PC-3 (cell line): ENCODE measurements around the gene ARHGDIB. TPM values are rescaled to one million over a fixed set of nuclear protein-coding genes. Genes with fewer than 3 reads are reported as not detected.

ENCODE experiments used
- ATAC-seq: fragments of 200-7000 bp; cut with Tn5 transposase; 2 replicates; pipeline ENCODE4 v1.9.1; 2020; ENCODE audit warnings: mild to moderate bottlenecking, moderate library complexity
- BruUV-seq: library from RNA; stranded (reverse); fragments of 400-500 nt; replicated peaks from 2 replicates; lab custom pipeline; 2021; lab: Mats Ljungman, UMichigan
- CTCF ChIA-PET: fragments of 300-600 bp; sonication (Branson Sonifier 250); formaldehyde crosslinking; loops from one replicate; lab custom pipeline; 2022; ENCODE audit warnings: antibody characterized with exemption; lab: Charles Lee
- POLR2A ChIA-PET: fragments of 300-600 bp; sonication (Branson Sonifier 250); formaldehyde crosslinking; loops from one replicate; lab custom pipeline; 2022; ENCODE audit warnings: antibody characterized with exemption; ENCODE audit not compliant: unreplicated experiment; lab: Charles Lee
- DNase-seq: peaks from one replicate; pipeline ENCODE4 v3.0.0-alpha.2; 2015
- H2AFZ ChIP-seq: fragments of 300-600 bp; sonication (generic); 2 replicates; pipeline ENCODE4 v1.6.0; 2016; ENCODE audit warnings: antibody characterized with exemption, low read length
- H3F3A ChIP-seq: fragments of 300-600 bp; sonication (generic); one replicate; pipeline ENCODE4 v1.6.0; 2017; ENCODE audit warnings: antibody characterized with exemption, low read length, control low read depth, mild to moderate bottlenecking; ENCODE audit not compliant: unreplicated experiment
- H3K27ac ChIP-seq: fragments of 300-600 bp; sonication (generic); 2 replicates; pipeline ENCODE4 v1.5.1; 2016; ENCODE audit warnings: mild to moderate bottlenecking, low read length
- H3K27me3 ChIP-seq: fragments of 300-600 bp; sonication (generic); 2 replicates; pipeline ENCODE4 v1.6.1; 2016; ENCODE audit warnings: low read length, mixed read lengths
- H3K36me3 ChIP-seq: fragments of 300-600 bp; sonication (generic); 2 replicates; pipeline ENCODE4 v1.6.1; 2016; ENCODE audit warnings: low read depth, mixed run types, low read length, mixed read lengths
- H3K4me1 ChIP-seq: fragments of 300-600 bp; sonication (generic); 2 replicates; pipeline ENCODE4 v1.5.1; 2016; ENCODE audit warnings: low read length; ENCODE audit not compliant: insufficient read depth
- H3K4me2 ChIP-seq: fragments of 300-600 bp; sonication (generic); 2 replicates; pipeline ENCODE4 v1.6.0; 2016; ENCODE audit warnings: low read length
- H3K4me3 ChIP-seq: fragments of 300-600 bp; sonication (generic); 2 replicates; pipeline ENCODE4 v1.5.1; 2016; ENCODE audit warnings: mild to moderate bottlenecking, low read length, mixed read lengths
- H3K79me2 ChIP-seq: fragments of 300-600 bp; sonication (generic); 2 replicates; pipeline ENCODE4 v1.6.1; 2017; ENCODE audit warnings: low read length, mixed read lengths
- H3K9ac ChIP-seq: fragments of 300-600 bp; sonication (generic); 2 replicates; pipeline ENCODE4 v1.6.0; 2016; ENCODE audit warnings: mild to moderate bottlenecking, low read length
- H3K9me2 ChIP-seq: fragments of 300-600 bp; sonication (generic); replicated peaks from 2 replicates; pipeline ENCODE4 v1.6.1; 2016; ENCODE audit warnings: mixed run types, low read length, mixed read lengths
- H3K9me3 ChIP-seq: fragments of 300-600 bp; sonication (generic); 2 replicates; pipeline ENCODE4 v1.6.1; 2016; ENCODE audit warnings: low read length, mixed read lengths
- H4K20me1 ChIP-seq: fragments of 300-600 bp; sonication (generic); 2 replicates; pipeline ENCODE4 v1.6.1; 2016; ENCODE audit warnings: low read length, mixed read lengths
- CTCF ChIP-seq: fragments of 300-600 bp; sonication (generic); conservative IDR thresholded peaks from 2 replicates; pipeline ENCODE4 v1.5.1; 2017; ENCODE audit warnings: antibody characterized with exemption, low read depth, mild to moderate bottlenecking, low read length
- EZH2 ChIP-seq: fragments of 300-600 bp; sonication (generic); IDR thresholded peaks from one replicate; pipeline ENCODE4 v1.6.1; 2017; ENCODE audit warnings: antibody characterized with exemption, mild to moderate bottlenecking, low read length; ENCODE audit not compliant: unreplicated experiment
- EZH2phosphoT487 ChIP-seq: fragments of 300-600 bp; sonication (generic); IDR thresholded peaks from 2 replicates; pipeline ENCODE4 v1.6.1; 2018; ENCODE audit warnings: mild to moderate bottlenecking, antibody characterized with exemption, low read length, borderline replicate concordance
- intact Hi-C: fragments of 100-400 bp; cut with micrococcal nuclease; formaldehyde crosslinking; loops from 2 replicates; pipeline ENCODE4 v1.9.0; 2023
- total RNA-seq: library from RNA; depleted of rRNA; stranded (reverse); fragments of >200 nt; gene quantifications from 2 replicates; pipeline ENCODE4 v1.2.3, GENCODE V29; 2014

The ARHGDIB gene
- total RNA-seq, 1 experiment from 2014 or later, result 10.4 TPM

- Histone ChIP-seq H2AFZ (no peak overlapping the region), H4K20me1 (no peaks in the 10 kb centered on the region), H3K79me2 (no peaks in the 10 kb centered on the region), H3K9ac (no peak overlapping the region), H3F3A (no peaks in the 10 kb centered on the region), H3K36me3 (no peaks in the 10 kb centered on the region), H3K4me2 (peak overlapping the region; percentile 14; the same call in 1 of the 2 replicates), H3K9me2 (no peaks in the 10 kb centered on the region), H3K27me3 (no peaks in the 10 kb centered on the region), H3K27ac (peak overlapping the region; percentile 55), H3K4me1 (peaks cover 58% of the 10 kb centered on the region), H3K4me3 (no peak overlapping the region), H3K9me3 (no peaks in the 10 kb centered on the region)
- DNase-seq (no peak), ATAC-seq (no peak)
- BruUV-seq, result no TSS peak
- ChIA-PET CTCF (no interaction called here), POLR2A (no interaction called here)
- intact Hi-C loops, result no loop called here
- no peak for TF ChIP-seq EZH2phosphoT487
- TF ChIP-seq EZH2, result no peak
- no peak for TF ChIP-seq CTCF
Measured at GRCh38 chr12:14951851-14952250, 9.6 kb downstream of the ARHGDIB start.

GRCh38 chr12:14950982-14951746 is 10.2 kb downstream of the ARHGDIB start:
- Histone ChIP-seq H3K27me3 (no peaks in the 10 kb centered on the region), H3K4me3 (no peak overlapping the region), H3K79me2 (no peaks in the 10 kb centered on the region), H3K27ac (peak overlapping the region; percentile 55), H4K20me1 (no peaks in the 10 kb centered on the region), H3K9me3 (no peaks in the 10 kb centered on the region), H2AFZ (0 out of 2 replicates have a peak overlapping the region, but pooled peaks have one; percentile 21), H3K9ac (no peak overlapping the region), H3K4me1 (peaks cover 65% of the 10 kb centered on the region), H3K4me2 (peak overlapping the region; percentile 24), H3K9me2 (no peaks in the 10 kb centered on the region), H3K36me3 (no peaks in the 10 kb centered on the region), H3F3A (no peaks in the 10 kb centered on the region)
- DNase-seq, result peak; percentile 74
- CTCF ChIA-PET, result no interaction called here
- BruUV-seq, result no TSS peak
- ATAC-seq, result no peak
- intact Hi-C loops, result no loop called here
- POLR2A ChIA-PET, result no interaction called here
- no peak for TF ChIP-seq CTCF
- no peak for TF ChIP-seq EZH2
- no peak for TF ChIP-seq EZH2phosphoT487

GRCh38 chr12:14950421-14950820 is 11.0 kb downstream of the ARHGDIB start:
- CTCF ChIA-PET, result no interaction called here
- H3K9me3 ChIP-seq, result no peaks in the 10 kb centered on the region
- H4K20me1 ChIP-seq, result no peaks in the 10 kb centered on the region
- H3K4me2 ChIP-seq, result no peak overlapping the region
- peaks cover 67% of the 10 kb centered on the region for H3K4me1 ChIP-seq
- ATAC-seq, result no peak
- H3F3A ChIP-seq, result no peaks in the 10 kb centered on the region
- DNase-seq, result no peak
- no peak overlapping the region for H3K4me3 ChIP-seq
- no peak overlapping the region for H3K9ac ChIP-seq
- H3K79me2 ChIP-seq, result no peaks in the 10 kb centered on the region
- H3K27me3 ChIP-seq, result no peaks in the 10 kb centered on the region
- no peak overlapping the region for H3K27ac ChIP-seq
- intact Hi-C loops, result no loop called here
- TF ChIP-seq EZH2phosphoT487 (no peak), EZH2 (no peak), CTCF (no peak)
- no peaks in the 10 kb centered on the region for H3K36me3 ChIP-seq
- no TSS peak for BruUV-seq
- POLR2A ChIA-PET, result no interaction called here
- no peaks in the 10 kb centered on the region for H3K9me2 ChIP-seq
- H2AFZ ChIP-seq, result no peak overlapping the region
